Measurements from ENCODE around the gene SPIN3.
A peak's percentile ranks its signal among the peaks of the same experiment; 100 is the strongest.

SPIN3 gene

DNA sequence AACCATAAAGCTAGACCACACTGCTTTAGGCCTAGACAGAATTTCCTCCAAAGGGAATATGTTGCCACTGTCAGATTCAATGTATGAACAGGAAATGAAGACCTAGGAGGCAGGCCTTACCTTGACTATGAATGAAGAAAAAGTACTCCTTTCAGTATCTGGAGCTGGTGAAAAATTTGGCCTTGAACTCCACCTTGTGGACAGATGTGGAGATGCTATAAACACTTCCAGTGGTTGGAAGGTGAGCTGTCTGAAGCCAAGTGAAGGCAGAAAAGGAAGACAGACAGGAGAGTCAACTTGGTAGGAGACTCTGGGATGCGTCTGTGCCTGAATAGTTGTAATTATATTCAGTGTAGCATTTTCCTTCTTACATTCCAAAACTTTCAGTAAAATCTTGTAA, 17.2 kb downstream of the SPIN3 start:
- H3K4me3 ChIP-seq (ENCODE audit: low read depth, low read length): no peak overlapping the region
- ChIA-PET POLR2A (no interaction called here), CTCF (interaction anchor here (0.8 to 2.7 kb wide), 17 partner anchors 8 to 250 kb away, joined by 3 to 16 read pairs (median 5); partner anchors contain the start of genes NBDY and SPIN3)
- no peak for DNase-seq (ENCODE audit: low read depth, low spot score)
- peak; percentile 50 for TF ChIP-seq CTCF (IDR thresholded peaks at IDR 0.05; ENCODE audit: insufficient read depth, low read length, missing control alignments)

- CTCF ChIA-PET: interaction anchor here (2.0 kb wide), 1 partner anchor 171 kb away, joined by 6 read pairs; no protein-coding TSS in a partner anchor
- no peak overlapping the region for H3K4me3 ChIP-seq (ENCODE audit: low read depth, low read length)
Observed at GRCh38 chrX:56975611-56976010, 19.7 kb downstream of the SPIN3 start.

DNA sequence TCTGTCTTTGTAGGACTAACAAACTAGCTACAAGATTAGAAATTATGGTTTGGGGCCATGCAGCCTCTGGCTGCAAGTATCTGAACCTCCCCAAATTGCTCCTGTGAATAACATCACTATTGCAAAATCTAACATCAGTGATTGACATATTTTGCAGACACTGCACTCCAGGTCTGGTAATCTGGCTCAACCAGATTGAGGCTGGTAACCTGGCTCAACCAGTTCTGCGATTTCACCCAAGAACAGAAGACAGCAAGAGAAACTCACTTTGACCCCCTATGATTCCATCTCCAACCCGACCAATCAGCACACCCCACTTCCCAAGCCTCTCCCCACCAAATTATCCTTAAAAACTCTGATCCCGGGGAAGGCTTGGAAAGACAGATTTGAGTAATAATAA, 20.9 kb downstream of the SPIN3 start:
- DNase-seq (ENCODE audit: low read depth, low spot score): no peak
- no peak overlapping the region for H3K4me3 ChIP-seq (ENCODE audit: low read depth, low read length)
- POLR2A ChIA-PET: no interaction called here
- no peak for TF ChIP-seq CTCF (IDR thresholded peaks at IDR 0.05; ENCODE audit: insufficient read depth, low read length, missing control alignments)
- CTCF ChIA-PET: interaction anchor here (2.0 kb wide), 1 partner anchor 170 kb away, joined by 6 read pairs; no protein-coding TSS in a partner anchor

More at GRCh38 chrX:56975611-56976010, 19.7 kb downstream of the SPIN3 start:
- no peak for TF ChIP-seq CTCF (IDR thresholded peaks at IDR 0.05; ENCODE audit: insufficient read depth, low read length, missing control alignments)
- DNase-seq (ENCODE audit: low read depth, low spot score): no peak
- POLR2A ChIA-PET: no interaction called here

GRCh38 chrX:56969559-56969958, 25.8 kb downstream of the SPIN3 start:
- ChIA-PET POLR2A (no interaction called here), CTCF (interaction anchor here (1.0 kb wide), 1 partner anchor 9 kb away, joined by 5 read pairs; no protein-coding TSS in a partner anchor)
- H3K4me3 ChIP-seq (ENCODE audit: low read depth, low read length): no peak overlapping the region
- TF ChIP-seq CTCF (IDR thresholded peaks at IDR 0.05; ENCODE audit: insufficient read depth, low read length, missing control alignments): no peak
- no peak for DNase-seq (ENCODE audit: low read depth, low spot score)

DNA sequence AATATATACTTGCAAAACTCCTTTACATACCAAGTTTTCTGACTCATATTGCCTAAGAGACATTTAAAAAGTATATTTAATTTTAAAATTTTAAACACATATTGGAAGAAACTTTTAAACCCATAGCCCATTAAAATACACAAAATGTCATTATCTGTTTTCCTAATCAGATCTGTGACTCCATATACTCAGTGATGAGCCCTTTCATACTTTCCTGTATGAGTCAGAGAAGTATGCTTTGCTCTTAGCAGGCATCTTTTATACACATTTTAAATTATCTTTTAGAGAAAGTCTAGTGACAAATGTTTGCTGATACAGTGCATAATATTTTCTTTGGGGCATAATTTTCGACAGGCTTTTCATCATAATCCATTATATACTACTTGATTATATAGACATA, 26.4 kb downstream of the SPIN3 start:
- POLR2A ChIA-PET: no interaction called here
- TF ChIP-seq CTCF (IDR thresholded peaks at IDR 0.05; ENCODE audit: insufficient read depth, low read length, missing control alignments): no peak
- CTCF ChIA-PET: no interaction called here
- DNase-seq (ENCODE audit: low read depth, low spot score): no peak
- H3K4me3 ChIP-seq (ENCODE audit: low read depth, low read length): no peak overlapping the region

GRCh38 chrX:56963377-56963776, 32.0 kb downstream of the SPIN3 start:
- H3K4me3 ChIP-seq (ENCODE audit: low read depth, low read length): no peak overlapping the region
- no peak for DNase-seq (ENCODE audit: low read depth, low spot score)
- TF ChIP-seq CTCF (IDR thresholded peaks at IDR 0.05; ENCODE audit: insufficient read depth, low read length, missing control alignments): no peak
- CTCF ChIA-PET: interaction anchor here (1.2 kb wide), 1 partner anchor 160 kb away, joined by 3 read pairs; no protein-coding TSS in a partner anchor
- POLR2A ChIA-PET: no interaction called here
